Right renal cortex interstitium (tissue), 3 donors: ENCODE measurements around the gene PCDHGA11. TPM values are rescaled to one million over a fixed set of nuclear protein-coding genes. Genes with fewer than 3 reads are reported as not detected.
A peak's percentile ranks its signal among the peaks of the same experiment; 100 is the strongest.
"Not testable (repeated sequence)": the region's sequence is repeated elsewhere in the genome, so short reads cannot be mapped to it uniquely, and the experiment has no call there.

Experiments used
- DNase-seq, 3 donors: peaks; one replicate each; pipeline ENCODE4 v3.0.0-alpha.2; 2013; ENCODE audit warnings: low read depth in 3 of 3, low spot score in 2 of 3
- polyA plus RNA-seq, 3 donors: library from polyadenylated mRNA; unstranded; fragments of 120-200 nt; gene quantifications; one replicate each; pipeline ENCODE4 v1.2.1, GENCODE V29; 2013; ENCODE audit not compliant: insufficient read length in 3 of 3

The PCDHGA11 gene
- polyA plus RNA-seq, 3 donors, result 4.4 to 4.7 (median 4.7) TPM

- not testable (repeated sequence) for DNase-seq
Observed at GRCh38 chr5:141397756-141398551, 22.9 kb upstream of the PCDHGA11 start, which contains the start of gene PCDHGB5. Gene PCDHGB5, plus strand, starts transcription at chr5:141397947. Its CDS starts 181 bp downstream, at chr5:141398128.

- DNase-seq, result no peak
Observed at GRCh38 chr5:141398608-141399007, 22.2 kb upstream of the PCDHGA11 start.

- no peak for DNase-seq
Observed at GRCh38 chr5:141399555-141400258, 21.1 kb upstream of the PCDHGA11 start.

GRCh38 chr5:141402553-141403243, 18.2 kb upstream of the PCDHGA11 start, which contains the start of gene PCDHGA9:
Gene PCDHGA9, plus strand, starts transcription at chr5:141402778. Its CDS starts 175 bp downstream, at chr5:141402953.
- no peak for DNase-seq

- no peak for DNase-seq
Observed at GRCh38 chr5:141403387-141403786, 17.5 kb upstream of the PCDHGA11 start.

GRCh38 chr5:141407790-141408505, 12.9 kb upstream of the PCDHGA11 start, which contains the start of gene PCDHGB6:
Gene PCDHGB6, plus strand, starts transcription at chr5:141408021. Its CDS starts 182 bp downstream, at chr5:141408203.
- DNase-seq, result not testable (repeated sequence)

- DNase-seq, result no peak
Observed at GRCh38 chr5:141409598-141410306, 11.1 kb upstream of the PCDHGA11 start.

- DNase-seq, result no peak
Observed at GRCh38 chr5:141411575-141411974, 9.3 kb upstream of the PCDHGA11 start.

GRCh38 chr5:141412854-141413539, 7.9 kb upstream of the PCDHGA11 start, which contains the start of gene PCDHGA10:
Gene PCDHGA10, plus strand, starts transcription at chr5:141412987. Its CDS starts 189 bp downstream, at chr5:141413176.
- DNase-seq, result no peak

GRCh38 chr5:141413540-141414069, 7.2 kb upstream of the PCDHGA11 start:
- no peak for DNase-seq

GRCh38 chr5:141414548-141415274, 6.1 kb upstream of the PCDHGA11 start:
- DNase-seq, result not testable (repeated sequence)

GRCh38 chr5:141415275-141415618, 5.6 kb upstream of the PCDHGA11 start:
- DNase-seq, result not testable (repeated sequence)

- peak in 1 of 3 donors; percentile 29 for DNase-seq
Observed at GRCh38 chr5:141417494-141418172, 3.2 kb upstream of the PCDHGA11 start, which contains the start of gene PCDHGB7. Gene PCDHGB7, plus strand, starts transcription at chr5:141417677. Its CDS starts 183 bp downstream, at chr5:141417860.

- DNase-seq, result no peak
Observed at GRCh38 chr5:141419074-141419880, 1.6 kb upstream of the PCDHGA11 start.

- no peak for DNase-seq
Observed at GRCh38 chr5:141421489-141421855, 621 bp downstream of the PCDHGA11 start.

GRCh38 chr5:141422742-141423291, 2.0 kb downstream of the PCDHGA11 start:
- DNase-seq, result no peak
